Measurements from ENCODE around the gene ZNF136. TPM values are rescaled to one million over a fixed set of nuclear protein-coding genes. Genes with fewer than 3 reads are reported as not detected.

ZNF136 gene
- total RNA-seq, 1 donor from 2014 or later: 12.9 TPM

GRCh38 chr19:12222980-12223630 is 60.2 kb downstream of the ZNF136 start:
- DNase-seq (ENCODE audit: extremely low spot score, unreplicated experiment): no peak
- H3K4me3 Mint-ChIP-seq (ENCODE audit: unreplicated experiment): no peak overlapping the region
- peaks cover 54% of the 10 kb centered on the region for H3K36me3 Mint-ChIP-seq (ENCODE audit: unreplicated experiment)
- H3K27ac Mint-ChIP-seq (ENCODE audit: unreplicated experiment): no peak overlapping the region
- H3K9me3 Mint-ChIP-seq (ENCODE audit: unreplicated experiment): peaks cover 27% of the 10 kb centered on the region
- H3K4me1 Mint-ChIP-seq (ENCODE audit: unreplicated experiment): no peaks in the 10 kb centered on the region
- TF ChIP-seq, protein P1, sequence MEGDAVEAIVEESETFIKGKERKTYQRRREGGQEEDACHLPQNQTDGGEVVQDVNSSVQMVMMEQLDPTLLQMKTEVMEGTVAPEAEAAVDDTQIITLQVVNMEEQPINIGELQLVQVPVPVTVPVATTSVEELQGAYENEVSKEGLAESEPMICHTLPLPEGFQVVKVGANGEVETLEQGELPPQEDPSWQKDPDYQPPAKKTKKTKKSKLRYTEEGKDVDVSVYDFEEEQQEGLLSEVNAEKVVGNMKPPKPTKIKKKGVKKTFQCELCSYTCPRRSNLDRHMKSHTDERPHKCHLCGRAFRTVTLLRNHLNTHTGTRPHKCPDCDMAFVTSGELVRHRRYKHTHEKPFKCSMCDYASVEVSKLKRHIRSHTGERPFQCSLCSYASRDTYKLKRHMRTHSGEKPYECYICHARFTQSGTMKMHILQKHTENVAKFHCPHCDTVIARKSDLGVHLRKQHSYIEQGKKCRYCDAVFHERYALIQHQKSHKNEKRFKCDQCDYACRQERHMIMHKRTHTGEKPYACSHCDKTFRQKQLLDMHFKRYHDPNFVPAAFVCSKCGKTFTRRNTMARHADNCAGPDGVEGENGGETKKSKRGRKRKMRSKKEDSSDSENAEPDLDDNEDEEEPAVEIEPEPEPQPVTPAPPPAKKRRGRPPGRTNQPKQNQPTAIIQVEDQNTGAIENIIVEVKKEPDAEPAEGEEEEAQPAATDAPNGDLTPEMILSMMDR (IDR thresholded peaks at IDR 0.05): no peak
- no peaks in the 10 kb centered on the region for H3K27me3 Mint-ChIP-seq (ENCODE audit: unreplicated experiment)

- no peak overlapping the region for H3K27ac Mint-ChIP-seq (ENCODE audit: unreplicated experiment)
- no peak overlapping the region for H3K4me3 Mint-ChIP-seq (ENCODE audit: unreplicated experiment)
- TF ChIP-seq, protein P1 (IDR thresholded peaks at IDR 0.05): no peak
- peaks cover 55% of the 10 kb centered on the region for H3K36me3 Mint-ChIP-seq (ENCODE audit: unreplicated experiment)
- DNase-seq (ENCODE audit: extremely low spot score, unreplicated experiment): no peak
- no peaks in the 10 kb centered on the region for H3K4me1 Mint-ChIP-seq (ENCODE audit: unreplicated experiment)
- H3K9me3 Mint-ChIP-seq (ENCODE audit: unreplicated experiment): peaks cover 25% of the 10 kb centered on the region
- no peaks in the 10 kb centered on the region for H3K27me3 Mint-ChIP-seq (ENCODE audit: unreplicated experiment)
Measured at GRCh38 chr19:12224676-12225075, 61.8 kb downstream of the ZNF136 start.

GRCh38 chr19:12229990-12230389 is 67.1 kb downstream of the ZNF136 start:
- TF ChIP-seq, protein P1 (IDR thresholded peaks at IDR 0.05): no peak
- no peak for DNase-seq (ENCODE audit: extremely low spot score, unreplicated experiment)
- no peak overlapping the region for H3K27ac Mint-ChIP-seq (ENCODE audit: unreplicated experiment)
- no peaks in the 10 kb centered on the region for H3K27me3 Mint-ChIP-seq (ENCODE audit: unreplicated experiment)
- peaks cover 71% of the 10 kb centered on the region for H3K36me3 Mint-ChIP-seq (ENCODE audit: unreplicated experiment)
- H3K9me3 Mint-ChIP-seq (ENCODE audit: unreplicated experiment): peaks cover 57% of the 10 kb centered on the region
- H3K4me3 Mint-ChIP-seq (ENCODE audit: unreplicated experiment): no peak overlapping the region
- no peaks in the 10 kb centered on the region for H3K4me1 Mint-ChIP-seq (ENCODE audit: unreplicated experiment)

GRCh38 chr19:12230751-12231733 is 68.1 kb downstream of the ZNF136 start:
- no peak overlapping the region for H3K4me3 Mint-ChIP-seq (ENCODE audit: unreplicated experiment)
- H3K27me3 Mint-ChIP-seq (ENCODE audit: unreplicated experiment): no peaks in the 10 kb centered on the region
- peaks cover 65% of the 10 kb centered on the region for H3K36me3 Mint-ChIP-seq (ENCODE audit: unreplicated experiment)
- H3K4me1 Mint-ChIP-seq (ENCODE audit: unreplicated experiment): no peaks in the 10 kb centered on the region
- H3K27ac Mint-ChIP-seq (ENCODE audit: unreplicated experiment): no peak overlapping the region
- peaks cover 61% of the 10 kb centered on the region for H3K9me3 Mint-ChIP-seq (ENCODE audit: unreplicated experiment)
- TF ChIP-seq, protein P1 (IDR thresholded peaks at IDR 0.05): no peak
- no peak for DNase-seq (ENCODE audit: extremely low spot score, unreplicated experiment)

DNA sequence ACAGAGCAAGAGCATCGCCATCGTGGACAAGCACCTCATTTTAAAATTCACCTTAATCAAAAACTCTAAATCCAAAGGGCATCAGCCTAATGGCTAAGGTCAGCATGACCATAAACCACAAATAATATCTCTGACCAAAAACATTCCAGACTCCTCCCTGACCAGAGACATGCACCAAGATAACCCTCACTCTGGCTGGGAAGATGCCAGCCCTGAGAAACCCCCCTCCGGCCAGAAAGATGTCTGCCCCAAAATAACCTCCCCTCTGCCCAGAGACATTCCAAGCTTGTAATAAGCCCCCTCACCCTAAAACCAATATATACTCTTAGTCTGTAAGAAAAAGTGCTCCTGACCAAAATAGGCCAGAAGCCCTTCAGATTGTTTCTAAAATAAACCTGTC is 70.1 kb downstream of the ZNF136 start:
- TF ChIP-seq, protein P1 (IDR thresholded peaks at IDR 0.05): no peak
- Mint-ChIP-seq H3K9me3 (ENCODE audit: unreplicated experiment) (peaks cover 66% of the 10 kb centered on the region), H3K27ac (ENCODE audit: unreplicated experiment) (no peak overlapping the region), H3K4me3 (ENCODE audit: unreplicated experiment) (no peak overlapping the region), H3K4me1 (ENCODE audit: unreplicated experiment) (no peaks in the 10 kb centered on the region), H3K36me3 (ENCODE audit: unreplicated experiment) (peaks cover 68% of the 10 kb centered on the region), H3K27me3 (ENCODE audit: unreplicated experiment) (no peaks in the 10 kb centered on the region)
- DNase-seq (ENCODE audit: extremely low spot score, unreplicated experiment): no peak

All from osteocyte (in vitro differentiated cells).